ENCODE measurements around the gene BMS1. TPM values are rescaled to one million over a fixed set of nuclear protein-coding genes. Genes with fewer than 3 reads are reported as not detected.
"Not testable (repeated sequence)": the region's sequence is repeated elsewhere in the genome, so short reads cannot be mapped to it uniquely, and the experiment has no call there.

Gene BMS1
- total and polyA plus RNA-seq, 2 of the 8 experiments (the other 6 are each of a cell fraction or from before 2014, with no cell fraction given): 3.7 to 34.6 TPM

DNA sequence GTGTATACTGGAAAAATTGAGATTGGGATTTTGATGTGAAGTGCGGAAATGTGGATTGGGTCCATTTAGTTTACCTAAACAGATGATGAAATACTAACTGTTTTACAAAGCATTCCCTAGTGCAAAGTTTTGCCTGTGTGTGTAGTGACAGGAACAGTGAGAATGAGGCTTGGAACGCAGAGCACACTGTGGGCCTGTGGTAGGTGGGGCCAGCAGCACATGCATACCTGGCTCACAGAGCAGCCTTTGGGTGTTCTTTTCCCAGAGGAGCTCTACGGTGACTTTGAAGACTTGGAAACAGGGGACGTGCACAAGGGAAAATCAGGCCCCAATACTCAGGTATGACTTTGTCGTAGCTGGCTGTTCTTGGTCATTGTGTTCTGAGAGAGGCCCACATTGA is 33.7 kb downstream of the BMS1 start:
- H4K20me1 ChIP-seq (replicated peaks in 1 of 2; ENCODE audit: control insufficient read depth in 1 of 2, insufficient read depth in 2 of 2, low read length in 2 of 2); H3K23ac ChIP-seq (ENCODE audit: insufficient read length); H4K91ac ChIP-seq (replicated peaks; ENCODE audit: insufficient read length, low read length); H3K4ac ChIP-seq (replicated peaks; ENCODE audit: insufficient read length, low read depth, low read length); H2BK15ac ChIP-seq (ENCODE audit: low read length); H3K23me2 ChIP-seq (ENCODE audit: low read depth, low read length); H3K9me3 ChIP-seq (ENCODE audit: insufficient read depth in 2 of 2, low read depth in 1 of 2, low read length in 1 of 2); FAIRE-seq; H4K8ac ChIP-seq (ENCODE audit: extremely low read depth, insufficient read depth, low read length); H3K27me3 ChIP-seq (replicated peaks in 1 of 4; ENCODE audit: control insufficient read depth in 3 of 4, extremely low read depth in 1 of 4, insufficient read depth in 3 of 4, low read length in 3 of 4); H3K56ac ChIP-seq (replicated peaks; ENCODE audit: insufficient read length, low read depth, low read length); H3K14ac ChIP-seq (ENCODE audit: insufficient read length); H3K9ac ChIP-seq (replicated peaks in 1 of 4; ENCODE audit: extremely low read depth in 1 of 4, low read depth in 3 of 4, low read length in 3 of 4); H4K5ac ChIP-seq (ENCODE audit: insufficient read length, low read depth, low read length); H2BK120ac ChIP-seq (replicated peaks; ENCODE audit: low read depth, low read length); H2AFZ ChIP-seq (ENCODE audit: low read length); H3K79me1 ChIP-seq (ENCODE audit: low read depth, low read length); DNase-seq (ENCODE audit: low read depth in 1 of 2, low spot score in 2 of 2): not testable (repeated sequence)
- Histone ChIP-seq H2BK5ac (ENCODE audit: low read depth, low read length) (peak overlapping the region; percentile 95), H3K18ac (ENCODE audit: extremely low read depth, low read length) (peak overlapping the region; percentile 78; the same call in 1 of the 2 replicates), H3K4me1 (replicated peaks in 1 of 4; ENCODE audit: control insufficient read depth in 3 of 4, insufficient read depth in 4 of 4, low read length in 3 of 4) (peaks cover 5 to 18% (median 14%) of the 10 kb centered on the region in 4 experiments), H2AK5ac (ENCODE audit: low read depth, low read length) (peak overlapping the region; percentile 86; the same call in 1 of the 2 replicates), H3K79me2 (ENCODE audit: control insufficient read depth in 1 of 2, insufficient read depth in 2 of 2, low read length in 2 of 2) (peaks cover 0 to 21% of the 10 kb centered on the region in 2 experiments; a peak in 2 of 4 replicates), H3K36me3 (ENCODE audit: control insufficient read depth in 2 of 4, insufficient read depth in 4 of 4, low read length in 3 of 4) (peaks cover 0 to 20% (median 7%) of the 10 kb centered on the region in 4 experiments; a peak in 3 of 8 replicates), H2BK12ac (ENCODE audit: low read depth, low read length) (peak overlapping the region; percentile 99), H3K4me3 (ENCODE audit: extremely low read depth in 1 of 4, insufficient read depth in 2 of 4, low read depth in 3 of 4, low read length in 4 of 4) (peak overlapping the region in 1 of 4 experiments; percentile 45; a peak in 1 of 8 replicates), H3K4me2 (ENCODE audit: insufficient read depth in 1 of 2, low read depth in 2 of 2, low read length in 2 of 2) (peak overlapping the region; percentile 64 to 73), H2BK20ac (ENCODE audit: low read length) (peak overlapping the region; percentile 61; the same call in 1 of the 2 replicates), H3K27ac (ENCODE audit: low read depth, low read length) (peak overlapping the region; percentile 73; the same call in 1 of the 2 replicates)
- WGBS, 2 experiments (ENCODE audit: extremely low coverage in 1 of 2, insufficient coverage in 1 of 2, insufficient read length in 1 of 2, insufficient replicate concordance in 2 of 2, low coverage in 1 of 2, low lambda C conversion rate in 2 of 2, missing lambda C conversion rate in 1 of 2): 40 to 100% methylated on average over 1 to 5 of the region's 5 CpGs
- 0 out of 2 replicates have a peak, but pooled peaks have one; percentile 10 for TF ChIP-seq POLR2AphosphoS5 (IDR thresholded peaks at IDR 0.05; ENCODE audit: low read depth, low read length)
- TF ChIP-seq POLR2A (IDR thresholded peaks at IDR 0.05; ENCODE audit: control extremely low read depth in 1 of 2, low read depth in 2 of 2, low read length in 2 of 2): peak in 1 of 2 experiments; percentile 52; a peak in 2 of 3 replicates
- TF ChIP-seq, protein P1, sequence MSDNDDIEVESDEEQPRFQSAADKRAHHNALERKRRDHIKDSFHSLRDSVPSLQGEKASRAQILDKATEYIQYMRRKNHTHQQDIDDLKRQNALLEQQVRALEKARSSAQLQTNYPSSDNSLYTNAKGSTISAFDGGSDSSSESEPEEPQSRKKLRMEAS (IDR thresholded peaks at IDR 0.05): peak; percentile 59
- ChIA-PET CTCF (ENCODE audit: partially characterized antibody) (interaction anchor here (0.6 to 1.2 kb wide), 2 partner anchors 136 to 262 kb away, joined by 3 to 4 read pairs; no protein-coding TSS in a partner anchor), POLR2A (ENCODE audit: partially characterized antibody) (interaction anchor here (0.6 to 1.4 kb wide), 2 partner anchors 11 to 160 kb away, joined by 3 to 7 read pairs; no protein-coding TSS in a partner anchor)
